ENCODE data around the gene ADISSP.

The ADISSP gene

DNA sequence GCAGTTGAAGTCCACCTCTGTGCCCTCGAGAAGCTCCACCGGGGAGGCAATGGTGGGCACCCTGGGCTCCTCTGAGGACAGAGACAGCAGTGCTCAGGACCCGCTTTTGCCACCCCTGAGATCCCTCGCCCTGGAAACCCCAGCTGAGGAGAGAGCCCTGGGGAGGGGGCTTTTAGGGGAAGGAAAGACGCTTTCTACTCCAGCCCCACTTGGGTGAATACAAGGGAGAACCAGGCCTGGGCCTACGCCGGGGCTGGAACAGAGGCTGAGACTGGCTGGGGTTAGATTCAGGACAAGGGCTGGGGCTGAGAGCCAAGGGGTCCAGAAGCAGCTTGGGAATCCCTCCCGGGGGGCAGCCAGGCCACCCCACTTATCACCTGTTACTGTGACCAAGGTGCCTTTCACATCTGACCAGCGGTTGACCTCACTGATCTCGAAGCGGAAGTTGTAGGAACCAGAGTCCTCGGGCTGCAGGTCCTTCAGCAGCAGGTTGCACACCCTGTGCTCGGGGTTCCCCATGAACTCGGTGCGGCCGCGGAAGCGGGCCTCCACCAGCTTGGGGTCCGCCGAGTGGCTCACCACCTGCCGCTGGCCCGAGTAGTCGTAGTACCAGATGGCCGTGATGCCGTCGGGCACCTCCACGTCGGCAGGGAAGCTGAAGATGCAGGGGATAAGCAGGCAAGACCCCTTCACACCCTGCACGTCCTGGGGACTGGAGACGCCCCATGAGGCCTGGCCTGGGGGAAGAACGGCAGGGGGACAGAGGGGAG, 61.4 kb downstream of the ADISSP start:
- H3K4me1 ChIP-seq (ENCODE audit: control insufficient read depth in 1 of 2, insufficient read depth in 2 of 2, low read length in 2 of 2) = no peaks in the 10 kb centered on the region

DNA sequence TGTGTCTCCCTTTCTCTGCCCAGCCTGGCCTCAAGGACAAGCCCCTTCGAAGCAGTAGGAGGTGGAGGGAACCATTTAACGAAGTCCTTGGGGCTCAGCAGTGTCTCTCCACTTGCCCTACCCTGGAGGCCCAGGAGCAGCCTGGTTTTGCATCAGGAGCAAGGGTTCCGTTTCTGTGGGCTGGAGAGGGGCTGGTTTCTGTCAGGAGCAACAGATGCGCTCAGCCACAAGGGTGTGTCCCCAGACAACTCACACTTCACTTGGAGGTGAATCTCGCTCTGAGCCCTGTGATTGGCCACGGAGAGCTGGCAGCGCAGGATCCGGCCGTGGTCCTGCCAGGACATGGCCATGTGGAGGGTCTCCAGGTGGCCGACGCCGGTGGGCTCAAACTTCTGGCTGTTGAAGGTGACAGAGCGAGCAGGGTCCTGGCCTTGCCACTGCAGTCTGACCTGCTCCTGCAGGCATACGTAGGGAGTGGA, 62.0 kb downstream of the ADISSP start:
- H3K4me3 ChIP-seq (ENCODE audit: low read depth in 1 of 2, low read length in 2 of 2) = no peak overlapping the region
- no peak overlapping the region for H3K9ac ChIP-seq (ENCODE audit: low read depth in 1 of 2, low read length in 2 of 2)
- no peaks in the 10 kb centered on the region for H3K9me3 ChIP-seq (ENCODE audit: control insufficient read depth in 1 of 2, low read length in 2 of 2)
- no peaks in the 10 kb centered on the region for H3K4me1 ChIP-seq (ENCODE audit: control insufficient read depth in 1 of 2, insufficient read depth in 2 of 2, low read length in 2 of 2)
- H3K27ac ChIP-seq (ENCODE audit: low read depth, low read length) = no peak overlapping the region
- H3K27me3 ChIP-seq (ENCODE audit: control insufficient read depth in 1 of 2, insufficient read depth in 2 of 2, low read length in 2 of 2) = no peaks in the 10 kb centered on the region
- H3K36me3 ChIP-seq (ENCODE audit: control insufficient read depth in 1 of 2, insufficient read depth in 2 of 2, low read length in 2 of 2) = no peaks in the 10 kb centered on the region

More for the DNA sequence above, 61.4 kb downstream of the ADISSP start:
- Histone ChIP-seq H3K9me3 (ENCODE audit: control insufficient read depth in 1 of 2, low read length in 2 of 2) (no peaks in the 10 kb centered on the region), H3K36me3 (ENCODE audit: control insufficient read depth in 1 of 2, insufficient read depth in 2 of 2, low read length in 2 of 2) (no peaks in the 10 kb centered on the region), H3K9ac (ENCODE audit: low read depth in 1 of 2, low read length in 2 of 2) (no peak overlapping the region), H3K27me3 (ENCODE audit: control insufficient read depth in 1 of 2, insufficient read depth in 2 of 2, low read length in 2 of 2) (no peaks in the 10 kb centered on the region), H3K4me3 (ENCODE audit: low read depth in 1 of 2, low read length in 2 of 2) (no peak overlapping the region), H3K27ac (ENCODE audit: low read depth, low read length) (no peak overlapping the region)

DNA sequence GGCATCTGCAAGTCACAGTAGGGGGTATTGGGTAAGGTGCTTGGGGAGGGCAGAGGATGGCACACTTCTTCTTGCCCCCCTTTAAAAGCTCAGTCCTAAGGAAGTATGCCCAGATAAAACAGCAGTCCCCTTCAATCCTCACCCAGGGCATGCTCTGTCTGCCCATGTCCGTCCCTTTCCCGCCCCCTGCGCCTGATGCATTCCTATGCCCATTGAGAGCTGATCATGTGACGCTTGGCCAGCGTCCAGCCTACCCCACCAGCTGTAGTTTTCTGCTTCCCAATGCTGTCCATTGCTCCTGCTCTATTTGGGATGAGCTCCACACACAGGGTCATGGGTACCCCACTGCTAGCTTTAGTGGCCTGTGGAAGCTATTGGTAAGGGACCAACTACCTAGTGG, 63.5 kb downstream of the ADISSP start:
- H3K27me3 ChIP-seq (ENCODE audit: control insufficient read depth in 1 of 2, insufficient read depth in 2 of 2, low read length in 2 of 2) = no peaks in the 10 kb centered on the region
- no peak overlapping the region for H3K9ac ChIP-seq (ENCODE audit: low read depth in 1 of 2, low read length in 2 of 2)
- no peaks in the 10 kb centered on the region for H3K4me1 ChIP-seq (ENCODE audit: control insufficient read depth in 1 of 2, insufficient read depth in 2 of 2, low read length in 2 of 2)
- no peaks in the 10 kb centered on the region for H3K36me3 ChIP-seq (ENCODE audit: control insufficient read depth in 1 of 2, insufficient read depth in 2 of 2, low read length in 2 of 2)
- no peaks in the 10 kb centered on the region for H3K9me3 ChIP-seq (ENCODE audit: control insufficient read depth in 1 of 2, low read length in 2 of 2)
- no peak overlapping the region for H3K4me3 ChIP-seq (ENCODE audit: low read depth in 1 of 2, low read length in 2 of 2)
- H3K27ac ChIP-seq (ENCODE audit: low read depth, low read length) = no peak overlapping the region

Measured in duodenal mucosa (tissue), 2 donors.